Hypothalamus (tissue), 51 donors: ENCODE data around the gene UBE2L3.
A peak's percentile ranks its signal among the peaks of the same experiment; 100 is the strongest.
"Not testable (repeated sequence)": the region's sequence is repeated elsewhere in the genome, so short reads cannot be mapped to it uniquely, and the experiment has no call there.

ENCODE experiments used
- DNase-seq, 51 donors: peaks; one replicate each; lab custom pipeline; 2025; lab: John Stamatoyannopoulos, UW

Gene UBE2L3

DNA sequence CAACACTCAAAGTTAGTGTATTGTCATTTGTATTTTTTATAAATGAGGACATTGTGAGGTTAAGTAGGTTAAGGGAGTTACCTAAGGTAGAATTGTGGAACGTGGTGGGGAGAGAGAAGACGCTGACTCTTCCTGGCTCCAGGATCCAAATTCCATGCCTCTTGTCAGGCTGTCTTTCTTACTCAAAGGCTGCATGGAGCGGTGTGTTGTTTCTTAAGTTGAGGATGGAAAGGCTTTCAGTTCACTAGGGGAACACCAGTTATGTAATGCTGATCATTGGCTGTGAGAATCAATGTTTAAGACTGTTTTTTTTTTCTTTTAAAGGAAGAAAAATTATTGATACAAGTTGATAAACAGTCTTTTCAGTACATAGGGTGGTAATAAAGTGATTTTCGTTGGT is 2.9 kb downstream of the UBE2L3 start:
- no peak for DNase-seq

DNA sequence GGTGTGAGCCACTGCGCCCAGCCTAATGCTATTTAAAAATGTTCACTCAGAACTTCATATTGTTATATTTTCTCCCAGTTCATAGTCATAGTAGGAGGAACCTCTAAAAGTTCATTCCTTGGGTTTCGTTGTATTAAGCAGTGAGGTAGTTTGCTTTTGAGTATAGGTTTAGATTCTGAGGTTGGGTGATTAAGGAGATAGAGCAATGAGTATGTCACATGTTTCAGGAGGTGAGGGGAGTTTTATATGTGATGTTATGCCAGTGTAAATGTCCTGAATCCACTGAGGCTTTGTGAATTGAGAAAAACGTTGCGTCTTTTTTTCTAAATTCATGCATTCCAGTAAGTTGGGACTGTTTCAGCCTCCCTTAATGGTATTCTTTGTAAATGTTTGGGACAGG is 4.2 kb downstream of the UBE2L3 start:
- DNase-seq: no peak

DNA sequence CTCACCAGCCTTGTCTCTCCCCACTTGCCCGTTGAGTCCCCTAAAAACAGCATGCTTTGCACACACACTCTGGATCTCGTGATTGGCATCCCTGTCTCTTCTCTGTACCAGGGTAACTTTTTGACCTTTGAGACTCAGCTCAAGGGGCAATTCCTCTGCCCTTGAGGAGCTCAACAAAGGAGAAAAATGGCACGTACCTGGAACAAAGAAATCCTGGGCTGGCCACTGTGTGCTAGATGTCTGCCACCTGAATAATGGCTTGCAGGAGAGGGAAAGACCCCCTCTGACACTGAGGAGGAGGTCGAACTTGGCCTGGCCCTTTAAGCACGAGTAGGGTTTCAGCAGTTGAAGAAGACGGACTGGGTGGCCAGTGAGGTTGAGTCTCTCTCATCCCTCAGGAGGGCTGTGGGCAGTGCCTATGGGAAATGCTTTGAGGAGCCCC is 5.8 kb downstream of the UBE2L3 start:
- DNase-seq: no peak

DNA sequence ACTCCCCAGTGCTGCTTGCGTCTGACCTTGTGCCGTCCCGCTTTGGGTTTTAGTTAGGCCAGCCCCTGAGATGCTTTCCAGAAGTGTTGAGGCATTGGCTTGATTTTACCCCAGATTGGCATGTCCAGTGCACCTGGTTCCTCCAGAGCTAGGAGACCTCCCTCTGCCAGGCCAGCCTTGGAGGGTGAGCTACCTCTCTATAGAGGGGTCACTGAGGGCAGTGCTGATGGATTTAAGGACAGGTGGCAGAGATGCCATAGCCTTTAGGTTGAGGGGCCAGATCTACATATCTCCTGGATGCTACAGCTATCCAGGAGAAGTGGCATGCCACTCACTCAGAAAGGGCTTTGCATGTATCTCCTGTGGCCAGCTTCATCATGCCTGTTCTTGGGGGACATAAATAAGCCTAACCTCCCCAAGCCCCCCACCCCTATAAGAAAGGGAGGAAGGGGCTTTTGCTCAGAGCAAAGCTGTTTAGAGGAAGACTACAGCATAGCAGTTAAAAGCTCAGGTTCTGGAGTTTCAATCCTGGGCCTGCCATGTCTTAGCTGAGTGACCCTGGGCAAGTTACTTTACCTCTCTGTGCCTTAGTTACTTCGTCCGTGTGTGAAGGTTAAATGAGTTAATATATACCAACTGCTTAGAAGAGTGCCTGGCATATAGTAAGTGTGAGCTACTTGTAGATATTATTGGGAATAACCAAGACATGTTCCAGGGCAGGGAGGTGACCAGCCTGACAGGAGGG is 6.4 kb downstream of the UBE2L3 start:
- no peak for DNase-seq

GRCh38 chr22:21579474-21579851 is 11.9 kb downstream of the UBE2L3 start:
- DNase-seq: no peak

DNA sequence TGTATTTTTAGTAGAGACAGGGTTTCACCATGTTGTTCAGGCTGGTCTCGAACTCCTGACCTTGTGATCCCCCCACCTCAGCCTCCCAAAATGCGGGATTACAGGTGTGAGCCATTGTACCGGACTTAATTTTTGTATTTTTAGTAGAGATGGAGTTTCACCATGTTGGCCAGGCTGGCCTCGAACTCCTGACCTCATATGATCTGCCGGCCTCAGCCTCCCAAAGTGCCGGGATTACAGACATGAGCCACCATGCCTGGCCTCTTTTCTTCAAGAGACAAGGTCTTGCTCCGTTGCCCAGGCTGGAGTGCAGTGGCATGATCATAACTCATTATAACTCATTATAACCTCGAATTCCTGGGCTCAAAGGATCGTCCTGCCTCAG is 13.1 kb downstream of the UBE2L3 start:
- not testable (repeated sequence) for DNase-seq

- not testable (repeated sequence) for DNase-seq
These were observed 13.6 kb downstream of the UBE2L3 start for GRCh38 chr22:21581009-21581713.

DNA sequence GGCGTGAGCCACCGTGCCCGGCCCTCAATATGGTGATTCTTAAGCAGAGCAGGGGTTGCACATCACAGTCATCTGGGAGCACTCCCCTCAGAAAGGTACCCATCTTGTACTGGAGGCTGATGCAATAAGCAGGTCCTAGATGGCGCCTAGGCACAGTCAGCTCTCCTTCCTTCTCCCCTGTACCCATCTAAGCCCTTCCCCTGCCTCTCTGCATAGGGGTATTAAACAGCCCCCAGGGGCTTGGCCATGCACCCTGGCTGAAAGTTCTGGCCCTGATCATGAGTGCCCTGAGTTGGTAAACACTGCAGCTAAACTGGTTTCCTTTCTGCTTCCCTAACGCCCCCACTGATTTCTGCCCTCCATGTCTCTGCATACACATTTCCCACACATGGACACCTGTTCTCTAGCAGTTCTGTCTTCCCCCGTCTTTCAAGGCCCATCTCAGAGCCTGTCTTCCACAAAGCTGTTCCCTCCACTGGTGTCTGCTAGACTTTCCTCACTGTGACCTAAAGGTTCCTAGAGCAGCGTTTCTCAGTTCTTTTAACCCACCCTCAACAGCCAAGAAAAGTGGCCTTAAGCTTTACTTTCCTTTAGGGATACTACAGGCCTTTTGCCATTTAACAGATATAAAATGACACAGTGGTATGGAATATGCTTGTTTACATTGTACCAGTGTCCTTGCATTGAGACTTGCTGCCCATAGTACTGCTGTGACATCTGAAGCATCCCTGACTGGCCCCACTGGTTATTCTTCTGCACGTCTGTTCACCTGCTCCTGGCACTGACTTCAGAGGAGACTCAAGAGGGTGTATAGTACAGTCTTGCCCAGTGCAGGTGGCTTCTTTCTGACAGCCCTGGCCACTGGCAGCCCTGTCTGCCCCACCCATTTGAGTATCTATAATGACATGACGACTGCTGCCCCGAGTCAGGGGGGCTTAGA is 15.6 kb downstream of the UBE2L3 start:
- no peak for DNase-seq

GRCh38 chr22:21585389-21585788 is 17.9 kb downstream of the UBE2L3 start:
- DNase-seq: no peak

DNA sequence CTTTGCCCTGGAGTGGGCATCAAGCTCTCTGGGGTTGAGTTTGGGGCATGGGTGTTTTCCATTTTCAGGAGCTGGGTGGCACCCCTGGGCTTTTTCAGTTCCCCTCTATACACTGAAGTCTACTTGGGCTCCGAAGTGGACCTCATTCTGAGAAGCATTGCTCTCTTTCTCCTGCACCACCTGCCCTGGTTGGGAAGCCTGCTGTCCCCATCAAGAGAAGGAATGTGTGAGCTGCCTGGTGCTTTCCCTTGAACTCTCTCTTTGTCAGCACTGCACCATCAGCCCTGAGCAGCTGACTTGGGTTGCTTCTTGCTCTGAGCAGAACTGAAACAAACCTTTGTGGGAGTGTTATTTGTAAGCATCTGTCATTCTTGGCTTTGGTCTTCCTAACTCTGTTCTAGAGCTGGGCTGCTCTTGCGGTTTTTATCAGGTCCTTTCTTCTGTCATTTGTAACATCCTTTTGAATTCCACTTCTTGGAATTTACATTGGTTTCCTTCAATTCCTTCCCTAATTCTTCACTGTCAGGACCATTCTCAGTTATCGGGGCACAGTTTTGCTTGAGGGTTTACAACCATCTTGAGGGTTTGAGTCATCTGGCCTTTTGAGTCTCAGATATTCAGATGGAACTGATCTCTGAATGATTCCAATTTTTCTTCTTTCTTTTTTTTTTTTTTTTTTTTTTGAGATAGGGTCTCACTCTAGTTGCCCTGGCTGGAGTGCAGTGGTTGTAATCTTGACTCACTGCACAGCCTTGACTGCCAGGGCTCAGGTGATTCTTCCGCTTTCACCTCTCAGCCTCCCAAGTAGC is 20.5 kb downstream of the UBE2L3 start:
- peak in 29 of 51 donors; percentile 3 to 54 (median 26) for DNase-seq

DNA sequence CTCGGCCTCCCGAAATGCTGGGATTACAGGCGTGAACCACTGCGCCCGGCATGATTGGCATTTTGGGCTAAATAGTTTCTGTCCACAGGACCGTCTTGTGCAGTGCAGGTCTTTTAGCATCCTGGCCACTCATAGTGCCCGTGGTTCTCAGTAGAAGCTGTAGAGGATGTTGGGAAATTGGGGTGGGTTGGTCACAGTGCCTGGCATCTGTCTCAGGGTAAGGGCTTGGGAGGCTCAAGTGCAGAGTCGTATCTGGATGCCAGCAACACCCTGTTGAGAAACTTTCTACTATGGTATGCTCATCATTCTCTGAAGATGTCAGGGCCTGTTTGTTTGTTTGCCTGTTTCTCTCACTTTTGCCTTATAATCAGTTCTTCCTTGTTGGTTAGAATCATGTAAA is 21.9 kb downstream of the UBE2L3 start:
- no peak for DNase-seq

DNA sequence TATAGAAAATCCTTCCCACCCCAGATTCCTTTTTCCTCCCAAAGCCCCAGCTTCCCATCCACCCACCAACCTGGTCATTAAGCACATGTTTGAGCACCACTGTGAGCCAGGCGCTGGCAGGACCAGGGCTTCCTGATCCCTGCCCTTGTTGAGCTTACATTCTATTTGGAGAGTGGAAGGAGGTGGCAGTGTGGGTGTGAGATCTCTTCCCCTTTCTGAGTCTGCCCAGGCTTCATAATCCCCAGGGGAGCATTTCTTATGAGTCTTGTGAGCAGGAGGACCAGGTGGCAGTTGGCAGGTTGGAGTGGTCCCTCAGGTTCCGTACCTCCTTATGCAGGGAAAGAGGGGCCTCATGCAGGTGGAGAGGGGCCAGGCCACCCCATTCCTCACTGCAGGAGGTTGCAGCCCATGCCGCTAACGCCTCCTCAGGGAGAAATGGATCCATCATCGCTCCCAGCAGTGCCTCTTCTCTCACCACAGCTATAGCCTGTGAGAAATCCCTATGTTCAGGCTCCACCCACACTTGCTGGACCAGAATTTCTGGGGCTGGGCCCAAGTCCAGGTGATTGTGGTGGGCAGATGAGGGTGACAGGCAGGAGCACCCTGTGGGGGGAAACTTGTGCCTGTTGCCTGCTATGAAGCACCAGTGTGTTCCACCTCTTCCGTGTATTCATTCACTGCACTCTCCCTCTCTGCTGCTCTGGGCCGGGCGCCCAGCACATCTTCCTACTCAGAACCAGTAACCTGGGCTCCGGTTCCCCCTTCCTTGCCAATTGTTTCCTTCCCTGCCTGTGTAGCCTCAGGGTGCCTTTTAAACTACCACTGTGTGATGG is 23.5 kb downstream of the UBE2L3 start:
- peak in 1 of 51 donors; percentile 20 for DNase-seq

- DNase-seq: no peak
These were observed 24.2 kb downstream of the UBE2L3 start for GRCh38 chr22:21591695-21592094.

DNA sequence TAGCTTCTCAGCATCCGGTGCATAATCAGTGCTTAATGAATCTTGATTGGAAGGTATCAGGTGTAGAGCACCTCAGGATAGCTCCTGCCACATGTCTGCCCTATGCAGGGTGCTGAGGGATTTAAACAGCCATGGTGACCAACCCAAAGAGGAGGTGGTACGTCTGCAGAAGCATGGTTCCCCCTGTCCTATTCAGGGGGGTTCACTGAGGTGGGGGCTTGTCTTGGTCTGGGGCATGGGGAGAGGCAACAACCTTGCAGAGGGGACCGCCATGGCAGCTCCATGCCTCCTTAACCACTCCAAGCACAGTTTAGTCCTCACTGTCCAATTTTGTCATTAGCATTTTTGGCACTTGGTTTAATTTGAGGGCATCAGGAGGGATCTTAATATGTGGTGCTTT is 24.9 kb downstream of the UBE2L3 start:
- no peak for DNase-seq

- DNase-seq: peak in 5 of 51 donors; percentile 3 to 12 (median 5)
These were observed 26.1 kb downstream of the UBE2L3 start for GRCh38 chr22:21593406-21594232.

DNA sequence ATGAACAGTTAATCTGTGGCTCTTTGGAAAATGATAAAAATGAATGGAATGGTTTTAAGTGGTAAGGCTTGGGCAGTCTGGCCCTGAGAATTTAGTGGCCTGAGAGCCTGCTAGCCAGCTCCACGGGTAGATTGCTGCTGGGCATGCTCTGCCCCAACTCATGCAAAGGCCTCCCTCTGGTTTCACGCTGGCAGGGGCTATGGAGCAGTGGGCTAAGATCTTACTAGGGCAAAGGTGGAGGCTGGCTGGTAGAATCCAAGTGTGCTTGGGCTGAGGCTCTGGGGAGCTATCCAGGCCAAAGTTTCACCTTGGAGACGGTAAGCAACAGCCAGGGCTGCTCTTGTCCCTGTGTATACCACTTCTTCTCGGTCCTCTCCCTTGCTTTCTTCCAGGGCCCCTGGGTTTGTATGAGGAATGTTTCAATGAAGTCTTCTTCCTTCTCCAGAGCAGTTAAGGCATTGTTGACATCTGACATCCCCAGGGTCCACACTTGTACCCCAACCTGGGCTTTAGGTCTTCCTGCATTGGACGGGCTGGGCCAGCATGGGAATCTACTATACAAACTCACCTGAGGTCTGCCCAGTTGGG is 27.4 kb downstream of the UBE2L3 start:
- peak in 14 of 51 donors; percentile 2 to 49 (median 24) for DNase-seq

GRCh38 chr22:21596356-21597135 is 29.0 kb downstream of the UBE2L3 start:
- not testable (repeated sequence) for DNase-seq
